Osteocyte (in vitro differentiated cells): ENCODE results near the gene PTPRM. TPM values are rescaled to one million over a fixed set of nuclear protein-coding genes. Genes with fewer than 3 reads are reported as not detected.

Source experiments
- DNase-seq: peaks from one replicate; pipeline ENCODE4 v3.0.0; 2021; ENCODE audit warnings: mixed read lengths; ENCODE audit not compliant: unreplicated experiment; ENCODE audit errors: extremely low spot score
- H3K27ac Mint-ChIP-seq: one replicate; pipeline ENCODE4 v1.8.0; 2021; ENCODE audit warnings: mild to moderate bottlenecking, mixed read lengths; ENCODE audit not compliant: unreplicated experiment
- H3K27me3 Mint-ChIP-seq: one replicate; pipeline ENCODE4 v1.8.0; 2021; ENCODE audit warnings: mixed read lengths; ENCODE audit not compliant: unreplicated experiment
- H3K36me3 Mint-ChIP-seq: one replicate; pipeline ENCODE4 v1.8.0; 2021; ENCODE audit warnings: mixed read lengths; ENCODE audit not compliant: unreplicated experiment
- H3K4me1 Mint-ChIP-seq: one replicate; pipeline ENCODE4 v1.8.0; 2021; ENCODE audit warnings: mixed read lengths; ENCODE audit not compliant: unreplicated experiment
- H3K4me3 Mint-ChIP-seq: one replicate; pipeline ENCODE4 v1.8.0; 2021; ENCODE audit warnings: mild to moderate bottlenecking, moderate library complexity, mixed read lengths; ENCODE audit not compliant: unreplicated experiment
- H3K9me3 Mint-ChIP-seq: one replicate; pipeline ENCODE4 v1.8.0; 2021; ENCODE audit warnings: mixed read lengths; ENCODE audit not compliant: unreplicated experiment
- total RNA-seq: library from RNA; stranded (reverse); gene quantifications from 2 replicates; pipeline ENCODE4 v1.2.1, GENCODE V29; 2021
- TF ChIP-seq, protein P1 (sequence below): fragments of 200-600 bp; sonication (generic); IDR thresholded peaks from 2 replicates; pipeline ENCODE4 v1.5.0; 2021; ENCODE audit warnings: antibody characterized with exemption, mild to moderate bottlenecking, moderate library complexity

PTPRM gene
- total RNA-seq, 1 donor from 2014 or later, result 105 TPM

DNA sequence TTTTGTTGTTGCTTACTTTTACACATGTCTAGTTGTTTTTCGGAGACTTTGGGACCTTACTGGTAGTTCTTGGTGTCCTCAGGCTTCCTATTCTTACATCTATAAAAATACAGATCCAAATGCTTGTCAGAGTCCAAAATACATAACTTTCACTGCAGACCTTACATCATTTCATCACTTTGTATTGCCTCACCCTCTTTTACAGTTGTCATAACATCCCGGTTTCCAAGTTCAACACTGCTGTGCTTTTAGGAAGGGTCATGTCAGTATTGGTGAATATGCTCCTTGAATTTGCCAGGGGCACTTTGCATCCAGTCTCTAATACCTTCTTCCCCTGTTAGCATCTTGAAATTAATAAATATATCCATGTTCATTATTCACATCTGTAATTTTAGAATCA, 523.9 kb downstream of the PTPRM start:
- Mint-ChIP-seq H3K4me3 (no peak overlapping the region), H3K9me3 (no peaks in the 10 kb centered on the region), H3K27ac (no peak overlapping the region), H3K36me3 (peaks cover 35% of the 10 kb centered on the region), H3K4me1 (no peaks in the 10 kb centered on the region), H3K27me3 (no peaks in the 10 kb centered on the region)
- TF ChIP-seq, protein P1, sequence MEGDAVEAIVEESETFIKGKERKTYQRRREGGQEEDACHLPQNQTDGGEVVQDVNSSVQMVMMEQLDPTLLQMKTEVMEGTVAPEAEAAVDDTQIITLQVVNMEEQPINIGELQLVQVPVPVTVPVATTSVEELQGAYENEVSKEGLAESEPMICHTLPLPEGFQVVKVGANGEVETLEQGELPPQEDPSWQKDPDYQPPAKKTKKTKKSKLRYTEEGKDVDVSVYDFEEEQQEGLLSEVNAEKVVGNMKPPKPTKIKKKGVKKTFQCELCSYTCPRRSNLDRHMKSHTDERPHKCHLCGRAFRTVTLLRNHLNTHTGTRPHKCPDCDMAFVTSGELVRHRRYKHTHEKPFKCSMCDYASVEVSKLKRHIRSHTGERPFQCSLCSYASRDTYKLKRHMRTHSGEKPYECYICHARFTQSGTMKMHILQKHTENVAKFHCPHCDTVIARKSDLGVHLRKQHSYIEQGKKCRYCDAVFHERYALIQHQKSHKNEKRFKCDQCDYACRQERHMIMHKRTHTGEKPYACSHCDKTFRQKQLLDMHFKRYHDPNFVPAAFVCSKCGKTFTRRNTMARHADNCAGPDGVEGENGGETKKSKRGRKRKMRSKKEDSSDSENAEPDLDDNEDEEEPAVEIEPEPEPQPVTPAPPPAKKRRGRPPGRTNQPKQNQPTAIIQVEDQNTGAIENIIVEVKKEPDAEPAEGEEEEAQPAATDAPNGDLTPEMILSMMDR, result no peak
- no peak for DNase-seq

DNA sequence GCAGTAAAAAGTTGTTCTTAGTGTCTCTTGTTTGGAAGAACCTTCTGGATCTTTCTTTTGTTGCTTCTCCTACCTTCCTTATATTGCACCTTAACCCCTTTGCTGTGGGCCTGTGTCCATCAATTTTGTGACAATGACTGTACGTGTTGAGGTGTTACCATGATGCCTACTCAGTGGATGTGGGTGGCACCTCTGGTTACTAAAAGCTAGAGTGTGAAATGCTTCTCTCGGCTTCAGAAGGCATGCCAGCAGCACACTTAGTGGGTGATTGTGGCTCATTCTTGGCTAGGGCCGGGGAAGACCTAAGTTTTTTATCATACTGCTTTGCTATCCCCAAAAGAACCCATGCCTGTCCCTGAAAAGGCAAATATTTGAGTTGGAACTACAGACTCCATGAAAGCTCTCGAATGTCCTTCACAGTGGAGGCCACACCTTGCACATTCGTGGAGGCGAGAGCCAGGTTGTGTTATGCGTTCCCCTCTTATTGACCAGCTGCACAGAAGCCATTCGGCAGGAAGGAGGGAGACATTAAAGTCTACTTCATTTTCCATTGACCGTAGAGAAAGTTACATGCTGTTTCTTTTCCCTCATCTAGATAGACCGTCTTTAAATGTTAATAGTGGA, 528.9 kb downstream of the PTPRM start:
- Mint-ChIP-seq H3K4me1 (no peaks in the 10 kb centered on the region), H3K9me3 (no peaks in the 10 kb centered on the region), H3K27ac (no peak overlapping the region), H3K4me3 (no peak overlapping the region), H3K27me3 (no peaks in the 10 kb centered on the region), H3K36me3 (peaks cover 25% of the 10 kb centered on the region)
- DNase-seq, result no peak
- TF ChIP-seq, protein P1, result no peak

DNA sequence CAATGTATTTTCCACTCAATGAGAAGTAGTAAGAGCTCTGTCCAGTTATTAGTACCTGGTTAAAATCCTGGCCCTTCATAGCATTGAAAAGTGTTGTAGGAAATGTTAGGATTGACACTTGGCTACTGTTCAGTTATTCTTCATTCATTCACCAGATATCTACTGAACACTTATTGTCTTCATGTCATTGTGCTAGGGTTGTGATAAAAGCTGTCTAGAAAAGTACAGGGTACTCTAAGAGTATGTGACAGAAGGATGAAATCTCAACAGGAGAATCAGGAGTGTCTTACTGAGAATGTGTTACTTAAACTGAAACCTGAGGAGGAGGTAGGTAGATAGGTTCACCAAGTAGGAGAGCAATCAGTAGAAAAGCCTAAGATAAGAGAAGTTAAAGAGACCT, 530.3 kb downstream of the PTPRM start:
- H3K27ac Mint-ChIP-seq, result no peak overlapping the region
- TF ChIP-seq, protein P1, result no peak

DNA sequence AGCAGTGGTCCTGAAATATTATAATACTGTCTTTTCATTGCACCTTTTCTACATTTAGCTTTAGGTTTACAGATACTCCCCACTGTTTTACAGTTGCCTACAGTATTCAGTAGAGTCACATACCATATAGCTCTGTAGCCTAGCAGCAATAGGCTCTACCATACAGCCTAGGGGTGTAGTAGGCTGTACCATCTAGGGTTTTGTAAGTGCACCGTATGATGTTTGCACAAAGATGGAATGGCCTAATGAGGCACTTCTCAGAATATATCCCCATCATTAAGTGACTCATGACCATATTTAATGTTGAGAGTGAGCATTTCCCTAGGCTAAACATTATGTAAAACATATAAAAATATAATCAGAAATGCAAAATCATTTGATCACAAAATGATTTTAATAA, 530.8 kb downstream of the PTPRM start:
- no peak for DNase-seq
- H3K9me3 Mint-ChIP-seq, result peaks cover 9% of the 10 kb centered on the region
- TF ChIP-seq, protein P1, result no peak
- H3K27ac Mint-ChIP-seq, result no peak overlapping the region
- H3K36me3 Mint-ChIP-seq, result peaks cover 35% of the 10 kb centered on the region
- H3K27me3 Mint-ChIP-seq, result no peaks in the 10 kb centered on the region
- H3K4me3 Mint-ChIP-seq, result no peak overlapping the region
- no peaks in the 10 kb centered on the region for H3K4me1 Mint-ChIP-seq

More for the DNA sequence above, 530.3 kb downstream of the PTPRM start:
- no peak for DNase-seq
- H3K9me3 Mint-ChIP-seq, result peaks cover 4% of the 10 kb centered on the region
- no peak overlapping the region for H3K4me3 Mint-ChIP-seq
- no peaks in the 10 kb centered on the region for H3K27me3 Mint-ChIP-seq
- H3K36me3 Mint-ChIP-seq, result peaks cover 30% of the 10 kb centered on the region
- H3K4me1 Mint-ChIP-seq, result no peaks in the 10 kb centered on the region

- Mint-ChIP-seq H3K27ac (no peak overlapping the region), H3K9me3 (peaks cover 9% of the 10 kb centered on the region), H3K36me3 (peaks cover 11% of the 10 kb centered on the region), H3K27me3 (no peaks in the 10 kb centered on the region), H3K4me1 (peaks cover 15% of the 10 kb centered on the region), H3K4me3 (no peak overlapping the region)
- DNase-seq, result no peak
- TF ChIP-seq, protein P1, result no peak
Measured at GRCh38 chr18:8106603-8107002, 539.5 kb downstream of the PTPRM start.
